Kidney (tissue), 14 donors: ENCODE data around the gene MDM4. TPM values are rescaled to one million over a fixed set of nuclear protein-coding genes. Genes with fewer than 3 reads are reported as not detected.

Source experiments
- DNase-seq, 5 donors: peaks; one replicate each; pipeline ENCODE4 v3.0.0-alpha.2; 2013 to 2020
- FAIRE-seq: peaks from 2 replicates; lab custom pipeline; 2012; peaks lifted over from hg19 to GRCh38; lab: Jason Lieb, UNC
- H3K27ac ChIP-seq, 2 donors: one replicate each; pipeline ENCODE4 v1.7.0; 2013; ENCODE audit warnings: low read depth in 2 of 2, low read length in 2 of 2, inconsistent platforms in 1 of 2
- H3K27me3 ChIP-seq: one replicate; pipeline ENCODE4 v1.7.1; 2013; ENCODE audit warnings: low read length, inconsistent platforms; ENCODE audit not compliant: control insufficient read depth, insufficient read depth
- H3K36me3 ChIP-seq, 3 donors: one replicate each; pipeline versions ENCODE4 v1.7.0 to v1.7.1; 2013; ENCODE audit warnings: low read length in 3 of 3, control low read depth in 1 of 3, inconsistent platforms in 1 of 3; ENCODE audit not compliant: insufficient read depth in 3 of 3, control insufficient read depth in 2 of 3
- H3K4me1 ChIP-seq, 3 donors: one replicate each; pipeline versions ENCODE4 v1.7.0 to v1.7.1; 2013; ENCODE audit warnings: low read length in 3 of 3, inconsistent platforms in 1 of 3, low read depth in 1 of 3; ENCODE audit not compliant: control insufficient read depth in 2 of 3, insufficient read depth in 2 of 3
- H3K4me3 ChIP-seq, 3 donors: one replicate each; pipeline versions ENCODE4 v1.7.0 to v1.8.1; 2013; ENCODE audit warnings: low read length in 3 of 3, control low read depth in 1 of 3, inconsistent platforms in 1 of 3
- H3K9ac ChIP-seq, 3 donors: one replicate each; pipeline versions ENCODE4 v1.7.0 to v1.7.1; 2013; ENCODE audit warnings: low read length in 3 of 3, control low read depth in 1 of 3, inconsistent platforms in 1 of 3
- H3K9me3 ChIP-seq, 3 donors: one replicate each; pipeline versions ENCODE4 v1.7.0 to v1.7.1; 2013; ENCODE audit warnings: low read length in 3 of 3, control low read depth in 1 of 3, inconsistent platforms in 1 of 3; ENCODE audit not compliant: control insufficient read depth in 2 of 3, insufficient read depth in 1 of 3
- CTCF ChIP-seq: IDR thresholded peaks from 3 replicates; pipeline ENCODE4 v1.5.1; 2012; ENCODE audit warnings: mild to moderate bottlenecking, moderate library complexity, borderline replicate concordance; ENCODE audit not compliant: insufficient read depth; ENCODE audit errors: extremely low read depth
- intact Hi-C: fragments of 100-400 bp; cut with DNase I; formaldehyde crosslinking; loops from one replicate; pipeline ENCODE4 v1.11.1; 2022
- polyA plus RNA-seq: library from polyadenylated mRNA; stranded (reverse); fragments of 350-450 nt; fragmentation: Illumina TruSeq; extraction: RNeasy Lipid Tissue Mini Kit (QIAGEN cat#74804); gene quantifications from one replicate; pipeline ENCODE4 v1.2.3, GENCODE V29; 2014; ENCODE audit warnings: low read depth, low replicate concordance; ENCODE audit not compliant: insufficient read depth
- total RNA-seq: library from RNA; stranded (reverse); fragmentation: NEBNext Ultra II Directional; extraction: Animal tissue kit (Norgen Biotek cat#: 25700); gene quantifications from one replicate; pipeline ENCODE4 v1.2.1, GENCODE V29; 2021
- donor health status: control.
- donor health status: control.
- donor health status: control.
- donor health status: control.
- donor health status: control.
- donor health status: DM: yes; HTN: yes; CAD: no.
- donor health status: Normal renal cell carcinoma (clear cell type).

The MDM4 gene
- total and polyA plus RNA-seq, 2 donors from 2014 or later: 6.3 to 87.9 TPM

- Histone ChIP-seq H3K27me3 (no peaks in the 10 kb centered on the region), H3K36me3 (no peaks in the 10 kb centered on the region), H3K27ac (peak within 1 kb of the TSS; percentile 78 to 80), H3K9me3 (no peaks in the 10 kb centered on the region), H3K4me1 (peaks cover 5 to 22% (median 7%) of the 10 kb centered on the region in 3 donors), H3K9ac (peak within 1 kb of the TSS; percentile 72 to 77 (median 74)), H3K4me3 (peak within 1 kb of the TSS; percentile 78 to 92 (median 84))
- DNase-seq (peak; percentile 88 to 97 (median 93)), FAIRE-seq (no peak)
- intact Hi-C loops: loop anchor here (5.0 kb wide), 1 partner anchor 47 kb away; no protein-coding TSS in a partner anchor
- TF ChIP-seq CTCF: peak; percentile 17
These were observed 21.7 kb upstream of the MDM4 start, which contains the start of gene PIK3C2B for GRCh38 chr1:204494281-204495077. Gene PIK3C2B (minus strand): TSS chr1:204494805. CDS start chr1:204469802, 25,003 bp downstream.

DNA sequence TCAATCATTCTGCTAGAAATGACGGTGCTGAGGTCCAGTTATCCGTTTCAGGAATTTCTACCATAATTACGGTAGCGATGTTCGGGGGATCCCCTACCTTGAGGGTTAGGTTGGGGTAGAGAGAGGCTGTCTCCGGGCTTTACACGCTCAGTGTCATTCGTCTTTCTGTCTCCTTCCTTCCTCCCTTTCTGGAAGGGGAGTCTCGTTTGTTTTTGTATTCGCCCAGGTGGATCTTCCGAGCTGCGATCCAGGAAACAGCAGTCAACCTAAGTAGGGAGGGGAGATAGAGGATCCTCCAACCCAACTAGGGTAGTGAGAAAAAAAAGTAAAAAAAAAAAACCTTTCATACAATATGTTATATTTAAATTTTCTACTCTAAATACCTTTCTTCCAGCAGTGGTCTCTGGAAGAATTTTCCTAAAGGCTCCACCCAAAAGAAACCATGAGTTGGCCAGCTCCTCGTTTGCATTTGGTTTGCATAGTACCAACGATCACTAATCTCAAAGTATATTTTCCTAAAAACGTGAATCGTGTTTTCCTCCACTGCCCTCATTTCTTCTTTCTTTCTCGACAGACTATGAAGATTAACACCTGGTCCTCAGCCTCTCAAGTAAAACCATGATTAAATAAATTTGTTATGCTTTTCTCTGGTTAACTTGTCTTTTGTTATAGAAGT is 21.0 kb upstream of the MDM4 start:
- Histone ChIP-seq H3K27me3 (no peaks in the 10 kb centered on the region), H3K36me3 (no peaks in the 10 kb centered on the region), H3K27ac (peak overlapping the region; percentile 78), H3K4me1 (peaks cover 5 to 22% (median 7%) of the 10 kb centered on the region in 3 donors), H3K9me3 (no peaks in the 10 kb centered on the region), H3K9ac (peak overlapping the region; percentile 72 to 77 (median 74)), H3K4me3 (peak overlapping the region; percentile 78 to 92 (median 84))
- peak in 1 of 5 donors; percentile 23 for DNase-seq
- intact Hi-C loops: loop anchor here (5.0 kb wide), 1 partner anchor 48 kb away; no protein-coding TSS in a partner anchor
- TF ChIP-seq CTCF: no peak
- FAIRE-seq: no peak

- no peak overlapping the region for H3K27ac ChIP-seq
- TF ChIP-seq CTCF: no peak
- intact Hi-C loops: loop anchor here (5.0 kb wide), 1 partner anchor 48 kb away; no protein-coding TSS in a partner anchor
- H3K36me3 ChIP-seq: no peaks in the 10 kb centered on the region
- H3K27me3 ChIP-seq: no peaks in the 10 kb centered on the region
- no peaks in the 10 kb centered on the region for H3K9me3 ChIP-seq
- FAIRE-seq (no peak), DNase-seq (no peak)
- peaks cover 5 to 22% (median 7%) of the 10 kb centered on the region in 3 donors for H3K4me1 ChIP-seq
- H3K4me3 ChIP-seq: peak overlapping the region in 1 of 3 donors; percentile 84
- H3K9ac ChIP-seq: no peak overlapping the region
These were observed 20.4 kb upstream of the MDM4 start for GRCh38 chr1:204495777-204496176.
